GM18526 (cell line): ENCODE measurements around the gene KCNJ1.

Experiments used
- POLR2A ChIP-seq: IDR thresholded peaks from 3 replicates; pipeline ENCODE4 v1.6.1; 2011; ENCODE audit not compliant: insufficient read length; ENCODE audit errors: extremely low read depth

The KCNJ1 gene

GRCh38 chr11:128878455-128878854 is 11.4 kb upstream of the KCNJ1 start:
- TF ChIP-seq POLR2A: no peak

GRCh38 chr11:128877726-128878125 is 10.6 kb upstream of the KCNJ1 start:
- TF ChIP-seq POLR2A: no peak

DNA sequence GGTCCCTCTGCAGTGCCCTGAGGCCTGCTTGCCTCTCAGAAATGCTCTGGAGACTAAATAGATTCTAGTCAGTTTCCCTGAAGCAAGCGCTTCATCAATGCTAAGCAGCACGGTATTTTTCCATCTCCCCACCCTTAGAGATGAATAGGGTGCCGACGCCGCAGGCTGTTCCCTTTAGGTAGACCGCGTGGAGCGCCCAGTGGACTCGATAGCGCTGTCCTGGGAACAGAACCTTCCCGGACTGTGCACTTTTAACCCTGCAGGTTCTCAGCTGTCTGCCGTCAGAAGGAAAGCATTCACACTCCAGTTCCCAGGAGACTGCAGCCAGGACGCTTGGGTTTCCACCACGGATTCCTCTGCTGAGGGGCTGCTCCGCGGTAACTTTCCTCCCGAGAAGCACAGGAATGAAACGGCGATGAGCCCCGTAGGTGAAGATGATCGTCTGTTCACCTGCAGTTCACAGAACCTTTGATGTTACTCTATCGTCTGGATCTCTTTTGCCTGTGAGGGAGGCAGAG is 9.1 kb upstream of the KCNJ1 start:
- no peak for TF ChIP-seq POLR2A

DNA sequence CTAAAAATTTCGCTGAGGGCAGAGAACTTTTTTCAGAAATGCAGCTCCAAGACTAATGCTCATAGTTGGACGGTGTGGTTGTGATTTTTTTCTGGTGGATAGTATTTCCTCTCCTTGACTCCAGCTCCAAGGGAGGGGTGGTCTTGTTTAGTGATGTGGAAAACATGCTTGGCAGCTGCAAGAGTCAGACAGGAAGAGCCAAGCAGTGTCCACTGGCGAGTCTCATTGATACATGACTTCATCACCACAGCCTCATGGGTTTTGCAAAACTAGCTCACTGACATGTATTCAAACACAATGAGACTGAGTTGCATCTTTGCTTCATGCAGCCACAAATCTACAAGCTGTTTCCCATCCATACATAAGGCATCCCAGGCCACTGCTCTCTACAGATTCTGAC is 7.3 kb upstream of the KCNJ1 start:
- no peak for TF ChIP-seq POLR2A

GRCh38 chr11:128872594-128872993 is 5.5 kb upstream of the KCNJ1 start:
- no peak for TF ChIP-seq POLR2A

DNA sequence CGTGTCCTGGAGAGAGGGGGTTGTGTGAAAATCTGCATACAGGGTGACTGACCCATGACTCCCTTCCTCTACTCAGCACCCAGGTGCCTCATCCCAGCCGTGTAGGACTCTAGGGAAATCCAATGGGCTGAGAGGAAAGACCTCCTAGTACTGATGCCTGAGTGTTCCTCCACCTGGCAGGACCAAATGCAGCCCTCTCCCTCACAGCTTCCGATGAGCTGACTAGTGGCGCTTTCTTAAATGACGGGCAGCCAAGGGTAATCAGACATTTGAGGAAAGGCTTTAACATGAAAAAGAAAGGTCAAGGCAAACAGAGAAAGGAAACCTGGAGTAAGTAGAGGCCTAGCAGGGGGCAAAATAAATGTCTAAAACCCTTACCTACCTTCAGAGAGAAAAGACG is 5.0 kb upstream of the KCNJ1 start:
- TF ChIP-seq POLR2A: no peak

DNA sequence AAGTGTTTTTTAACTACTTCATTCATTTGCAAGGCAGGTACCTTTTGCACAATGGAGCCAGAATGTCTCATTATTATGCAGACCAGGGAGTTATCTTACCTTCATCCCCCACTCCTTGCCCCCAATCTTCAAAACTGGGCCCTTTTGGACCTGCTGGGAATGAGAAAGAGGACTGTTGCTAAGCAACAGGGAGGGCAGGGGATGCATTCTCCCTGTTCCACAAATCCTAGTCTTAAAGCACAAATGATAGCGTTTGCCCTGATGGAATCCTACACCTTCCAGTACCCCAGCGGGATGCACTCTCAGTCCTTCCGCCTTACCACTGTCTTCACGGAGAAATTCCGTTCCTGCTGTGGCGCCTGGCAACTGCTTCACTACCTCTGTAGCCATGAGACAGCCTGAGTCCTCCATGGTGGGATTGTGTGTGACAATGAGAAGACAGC is 4.1 kb upstream of the KCNJ1 start:
- TF ChIP-seq POLR2A: no peak

GRCh38 chr11:128868841-128869671 is 2.0 kb upstream of the KCNJ1 start:
- TF ChIP-seq POLR2A: no peak

DNA sequence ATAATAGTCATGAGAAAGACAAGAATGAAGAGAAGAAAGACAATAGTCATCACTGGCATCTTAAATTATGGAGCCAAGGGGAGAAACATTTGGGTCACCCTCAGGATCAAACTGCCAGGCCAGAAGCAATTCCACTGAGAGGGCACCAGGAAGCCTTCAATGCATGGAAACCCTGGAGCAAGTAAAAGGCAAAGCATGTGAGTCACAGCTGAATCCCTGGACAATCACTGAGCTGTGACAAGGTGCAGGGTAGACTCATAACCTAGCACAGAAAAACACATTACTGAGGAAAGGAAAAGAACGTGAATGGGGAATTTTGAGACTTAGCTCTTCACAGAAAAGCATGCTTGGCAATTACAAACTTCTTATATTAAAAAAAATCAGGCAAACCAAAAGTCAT is 1.6 kb downstream of the KCNJ1 start:
- no peak for TF ChIP-seq POLR2A

- no peak for TF ChIP-seq POLR2A
Observed at GRCh38 chr11:128862908-128863660, 4.0 kb downstream of the KCNJ1 start.

- TF ChIP-seq POLR2A: no peak
Observed at GRCh38 chr11:128862406-128862805, 4.7 kb downstream of the KCNJ1 start.

DNA sequence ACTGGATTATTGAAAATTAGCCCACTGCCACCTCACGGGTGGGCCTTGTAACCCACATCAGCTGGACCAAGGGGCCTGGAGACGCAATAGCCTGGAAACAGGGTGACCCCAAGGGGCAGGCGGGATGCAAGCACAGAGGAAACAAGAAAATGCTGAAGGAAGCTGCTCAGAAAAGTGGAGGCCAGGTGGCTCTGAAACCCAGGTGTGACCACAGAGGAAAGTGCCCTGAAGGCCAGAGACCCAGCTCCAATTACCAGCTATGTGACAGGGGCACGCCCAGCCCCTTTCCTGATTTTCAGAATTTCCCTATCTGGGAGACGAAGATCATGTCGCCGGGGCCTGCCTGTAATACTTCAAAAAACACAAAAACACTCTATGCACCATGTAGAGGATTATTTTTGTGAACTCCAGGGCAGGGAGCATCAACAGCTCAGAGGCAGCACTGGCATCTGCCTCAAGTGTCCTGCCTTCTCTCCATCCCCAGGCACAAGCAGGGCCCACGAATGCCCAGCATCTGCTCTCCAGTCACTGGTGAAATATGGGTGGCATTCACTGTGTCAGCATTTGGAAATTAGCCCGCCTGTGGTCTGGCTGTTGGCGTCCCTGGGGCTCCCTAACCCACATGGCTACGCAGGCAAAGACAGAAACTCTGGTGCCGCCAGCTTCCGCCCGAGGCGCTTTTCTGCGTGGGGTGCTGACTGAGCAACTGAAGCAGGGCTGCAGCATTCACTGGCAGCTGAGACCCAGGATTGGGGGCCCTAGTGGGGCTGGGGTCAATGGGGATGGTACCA is 6.3 kb downstream of the KCNJ1 start:
- no peak for TF ChIP-seq POLR2A

DNA sequence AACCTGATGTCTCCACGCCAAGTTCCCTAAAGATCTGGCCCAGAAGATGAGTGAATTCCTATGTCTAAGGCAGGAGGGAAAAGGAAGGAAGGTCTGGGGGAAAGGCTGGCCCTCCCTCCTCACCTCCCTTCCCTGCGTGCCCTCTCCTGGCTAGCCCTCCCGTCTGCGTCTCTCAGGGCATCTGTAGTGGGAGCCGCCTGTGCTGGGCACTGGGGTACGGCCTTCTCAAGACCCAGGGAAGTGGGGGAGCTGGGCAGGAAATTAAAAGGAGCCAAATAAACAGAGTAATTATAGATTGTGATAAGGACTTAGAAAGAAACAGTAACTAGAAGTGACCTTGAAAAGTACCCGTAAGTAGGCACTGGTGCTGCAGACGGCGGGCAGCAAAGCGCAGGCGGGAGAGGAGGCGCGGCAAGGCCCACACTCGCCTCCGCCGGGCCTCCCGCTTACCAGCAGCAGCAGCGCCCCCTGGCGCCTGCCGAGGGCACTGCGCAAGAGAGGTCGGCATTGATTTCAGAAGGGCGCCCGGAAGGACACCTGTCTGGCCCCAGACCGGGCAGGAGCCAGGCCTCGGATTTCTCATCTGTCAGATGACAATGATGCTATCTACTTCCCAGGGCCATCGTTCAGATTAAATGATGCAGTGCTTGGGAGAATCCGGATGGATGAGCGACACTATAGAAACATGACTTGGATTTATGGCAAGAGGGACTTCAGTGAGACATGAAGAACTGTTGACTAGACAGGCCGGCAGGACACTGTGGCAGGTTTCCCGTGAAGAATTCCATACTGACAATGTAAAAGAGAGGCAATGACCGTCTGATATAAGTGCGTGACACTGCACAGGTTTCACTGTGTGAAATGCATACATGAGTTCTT is 7.3 kb downstream of the KCNJ1 start:
- TF ChIP-seq POLR2A: no peak

GRCh38 chr11:128857341-128857740 is 9.8 kb downstream of the KCNJ1 start:
- TF ChIP-seq POLR2A: no peak
